Brain microvascular endothelial cell (primary cell): ENCODE data around the gene GPR152.

Experiments
- DNase-seq: peaks from one replicate; pipeline ENCODE4 v3.0.0-alpha.2; 2020
- H3K27ac ChIP-seq: fragments of 250-450 bp; sonication (Bioruptor Pico); 2 replicates; pipeline ENCODE4 v1.5.1; 2020; ENCODE audit warnings: mild to moderate bottlenecking, moderate library complexity
- H3K27me3 ChIP-seq: fragments of 250-450 bp; sonication (Bioruptor Pico); replicated peaks from 2 replicates; pipeline ENCODE4 v1.5.1; 2020; ENCODE audit warnings: mild to moderate bottlenecking
- H3K36me3 ChIP-seq: fragments of 250-450 bp; sonication (Bioruptor Pico); replicated peaks from 2 replicates; pipeline ENCODE4 v1.5.1; 2020; ENCODE audit warnings: mild to moderate bottlenecking
- H3K4me3 ChIP-seq: 2 replicates; pipeline ENCODE4 v1.5.1; 2011; ENCODE audit warnings: low read depth, mild to moderate bottlenecking, control low read depth, low read length, moderate library complexity
- in situ Hi-C: cut with HindIII; loops from 2 replicates; pipeline ENCODE4 v1.10.0; 2017; ENCODE audit warnings: low sequenced_read_pairs, low pct_ligation_motif_present
- TF ChIP-seq, protein P1 (sequence below): IDR thresholded peaks from 2 replicates; pipeline ENCODE4 v1.5.1; 2011; ENCODE audit warnings: low read depth, mild to moderate bottlenecking, moderate library complexity, low read length, control low read depth, inconsistent platforms; ENCODE audit errors: missing control alignments

The GPR152 gene

GRCh38 chr11:67410369-67410831, 42.1 kb downstream of the GPR152 start:
- H3K4me3 ChIP-seq: no peak overlapping the region

GRCh38 chr11:67409781-67410368, 42.7 kb downstream of the GPR152 start:
- peaks cover 11% of the 10 kb centered on the region for H3K27me3 ChIP-seq
- TF ChIP-seq, protein P1, sequence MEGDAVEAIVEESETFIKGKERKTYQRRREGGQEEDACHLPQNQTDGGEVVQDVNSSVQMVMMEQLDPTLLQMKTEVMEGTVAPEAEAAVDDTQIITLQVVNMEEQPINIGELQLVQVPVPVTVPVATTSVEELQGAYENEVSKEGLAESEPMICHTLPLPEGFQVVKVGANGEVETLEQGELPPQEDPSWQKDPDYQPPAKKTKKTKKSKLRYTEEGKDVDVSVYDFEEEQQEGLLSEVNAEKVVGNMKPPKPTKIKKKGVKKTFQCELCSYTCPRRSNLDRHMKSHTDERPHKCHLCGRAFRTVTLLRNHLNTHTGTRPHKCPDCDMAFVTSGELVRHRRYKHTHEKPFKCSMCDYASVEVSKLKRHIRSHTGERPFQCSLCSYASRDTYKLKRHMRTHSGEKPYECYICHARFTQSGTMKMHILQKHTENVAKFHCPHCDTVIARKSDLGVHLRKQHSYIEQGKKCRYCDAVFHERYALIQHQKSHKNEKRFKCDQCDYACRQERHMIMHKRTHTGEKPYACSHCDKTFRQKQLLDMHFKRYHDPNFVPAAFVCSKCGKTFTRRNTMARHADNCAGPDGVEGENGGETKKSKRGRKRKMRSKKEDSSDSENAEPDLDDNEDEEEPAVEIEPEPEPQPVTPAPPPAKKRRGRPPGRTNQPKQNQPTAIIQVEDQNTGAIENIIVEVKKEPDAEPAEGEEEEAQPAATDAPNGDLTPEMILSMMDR: no peak
- H3K4me3 ChIP-seq: no peak overlapping the region
- in situ Hi-C loops: no loop called here
- DNase-seq: no peak
- no peaks in the 10 kb centered on the region for H3K36me3 ChIP-seq
- no peak overlapping the region for H3K27ac ChIP-seq

More at GRCh38 chr11:67410369-67410831, 42.1 kb downstream of the GPR152 start:
- H3K36me3 ChIP-seq: no peaks in the 10 kb centered on the region
- in situ Hi-C loops: no loop called here
- TF ChIP-seq, protein P1: no peak
- H3K27ac ChIP-seq: no peak overlapping the region
- no peak for DNase-seq
- peaks cover 15% of the 10 kb centered on the region for H3K27me3 ChIP-seq

GRCh38 chr11:67409261-67409666, 43.3 kb downstream of the GPR152 start:
- Histone ChIP-seq H3K36me3 (no peaks in the 10 kb centered on the region), H3K4me3 (no peak overlapping the region), H3K27me3 (peaks cover 10% of the 10 kb centered on the region), H3K27ac (no peak overlapping the region)
- TF ChIP-seq, protein P1: no peak
- in situ Hi-C loops: no loop called here
- DNase-seq: no peak

DNA sequence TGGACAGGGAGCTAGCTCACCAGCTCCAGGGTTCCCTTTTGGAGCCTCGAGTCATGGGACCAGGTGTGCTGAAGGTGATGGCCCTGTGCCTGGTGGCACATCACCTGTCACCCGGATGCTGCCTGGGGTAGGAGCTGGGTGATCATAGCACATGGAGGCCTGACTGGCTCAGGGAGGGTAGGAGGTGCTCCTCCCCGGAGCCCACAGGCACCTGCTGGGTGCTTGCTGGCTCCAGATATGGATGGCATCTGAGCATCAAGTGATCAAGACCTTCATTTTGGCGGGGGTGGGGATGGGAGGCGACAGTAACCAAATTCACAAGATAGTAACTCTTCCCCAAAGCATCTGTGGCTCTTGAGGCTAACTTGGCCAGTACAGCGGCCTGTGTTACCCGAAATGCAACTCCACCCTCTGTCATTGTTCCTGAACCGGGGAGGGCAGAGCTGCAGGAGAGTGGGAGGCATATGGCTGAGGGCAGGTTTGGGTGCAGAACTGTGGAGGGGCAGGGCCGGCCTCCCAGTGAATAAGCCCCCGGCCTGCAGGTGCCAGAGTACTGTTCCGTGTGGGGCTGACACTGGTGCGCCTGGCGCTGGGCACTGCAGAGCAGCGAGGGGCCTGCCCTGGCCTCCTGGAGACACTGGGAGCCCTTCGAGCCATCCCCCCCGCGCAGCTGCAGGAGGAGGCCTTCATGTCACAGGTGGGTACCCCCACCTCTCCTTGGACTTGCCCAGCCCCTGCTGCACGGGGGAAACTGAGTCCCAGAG, 43.9 kb downstream of the GPR152 start:
- TF ChIP-seq, protein P1: no peak
- Histone ChIP-seq H3K36me3 (no peaks in the 10 kb centered on the region), H3K4me3 (no peak overlapping the region), H3K27ac (no peak overlapping the region), H3K27me3 (peaks cover 10% of the 10 kb centered on the region)
- in situ Hi-C loops: no loop called here
- no peak for DNase-seq

GRCh38 chr11:67407688-67408163, 44.8 kb downstream of the GPR152 start:
- TF ChIP-seq, protein P1: no peak
- no peaks in the 10 kb centered on the region for H3K36me3 ChIP-seq
- in situ Hi-C loops: no loop called here
- H3K27ac ChIP-seq: no peak overlapping the region
- H3K4me3 ChIP-seq: no peak overlapping the region
- no peak for DNase-seq
- H3K27me3 ChIP-seq: peaks cover 10% of the 10 kb centered on the region
